ENCODE measurements around the gene DAGLA.

DNA sequence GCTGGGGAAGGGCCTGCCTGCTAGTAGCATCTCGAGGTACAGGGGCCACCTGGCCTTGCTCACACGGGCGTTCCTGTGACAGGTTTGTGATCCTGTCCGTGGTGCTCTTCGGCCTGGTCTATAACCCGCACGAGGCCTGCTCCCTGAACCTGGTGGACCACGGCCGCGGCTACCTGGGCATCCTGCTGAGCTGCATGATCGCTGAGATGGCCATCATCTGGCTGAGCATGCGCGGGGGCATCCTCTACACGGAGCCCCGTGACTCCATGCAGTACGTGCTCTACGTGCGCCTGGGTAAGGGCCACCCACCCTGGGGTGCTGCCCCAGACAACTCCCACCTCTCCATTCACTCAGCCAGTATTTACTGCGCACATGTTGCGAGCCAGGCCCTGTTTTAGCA is 40.4 kb downstream of the DAGLA start:
- TF ChIP-seq, protein P1, sequence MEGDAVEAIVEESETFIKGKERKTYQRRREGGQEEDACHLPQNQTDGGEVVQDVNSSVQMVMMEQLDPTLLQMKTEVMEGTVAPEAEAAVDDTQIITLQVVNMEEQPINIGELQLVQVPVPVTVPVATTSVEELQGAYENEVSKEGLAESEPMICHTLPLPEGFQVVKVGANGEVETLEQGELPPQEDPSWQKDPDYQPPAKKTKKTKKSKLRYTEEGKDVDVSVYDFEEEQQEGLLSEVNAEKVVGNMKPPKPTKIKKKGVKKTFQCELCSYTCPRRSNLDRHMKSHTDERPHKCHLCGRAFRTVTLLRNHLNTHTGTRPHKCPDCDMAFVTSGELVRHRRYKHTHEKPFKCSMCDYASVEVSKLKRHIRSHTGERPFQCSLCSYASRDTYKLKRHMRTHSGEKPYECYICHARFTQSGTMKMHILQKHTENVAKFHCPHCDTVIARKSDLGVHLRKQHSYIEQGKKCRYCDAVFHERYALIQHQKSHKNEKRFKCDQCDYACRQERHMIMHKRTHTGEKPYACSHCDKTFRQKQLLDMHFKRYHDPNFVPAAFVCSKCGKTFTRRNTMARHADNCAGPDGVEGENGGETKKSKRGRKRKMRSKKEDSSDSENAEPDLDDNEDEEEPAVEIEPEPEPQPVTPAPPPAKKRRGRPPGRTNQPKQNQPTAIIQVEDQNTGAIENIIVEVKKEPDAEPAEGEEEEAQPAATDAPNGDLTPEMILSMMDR (IDR thresholded peaks at IDR 0.05; ENCODE audit: extremely low read depth in 1 of 2, insufficient read depth in 1 of 2, low read depth in 1 of 2, low read length in 2 of 2), result no peak
- TF ChIP-seq POLR2A (IDR thresholded peaks at IDR 0.05; ENCODE audit: low read depth, low read length) (no peak), POLR2AphosphoS5 (IDR thresholded peaks at IDR 0.05; ENCODE audit: insufficient read depth, low read depth, low read length) (no peak), JUN (IDR thresholded peaks at IDR 0.05; ENCODE audit: borderline replicate concordance, insufficient read depth, insufficient read length, low read depth) (no peak), FOS (IDR thresholded peaks at IDR 0.05; ENCODE audit: borderline replicate concordance, insufficient read depth, low read length) (no peak), EZH2 (IDR thresholded peaks at IDR 0.05; ENCODE audit: borderline replicate concordance, low read depth, low read length, severe bottlenecking) (no peak), MYC (IDR thresholded peaks at IDR 0.05; ENCODE audit: low read depth, low read length) (no peak), MAX (IDR thresholded peaks at IDR 0.05; ENCODE audit: insufficient read depth, insufficient read length) (no peak)

Data from endothelial cell of umbilical vein (primary cell).